Immature natural killer cell (primary cell): Measurements from ENCODE around the gene WNK1. TPM values are rescaled to one million over a fixed set of nuclear protein-coding genes. Genes with fewer than 3 reads are reported as not detected.

Source experiments
- DNase-seq, 3 donors: peaks; one replicate each; pipeline ENCODE4 v3.0.0; 2022; ENCODE audit warnings: mixed read lengths in 1 of 3
- H3K27ac Mint-ChIP-seq, 6 donors: one replicate each; pipeline ENCODE4 v1.8.0; 2020; ENCODE audit warnings: mixed read lengths in 6 of 6, mild to moderate bottlenecking in 5 of 6, inconsistent platforms in 4 of 6, moderate library complexity in 3 of 6
- H3K27me3 Mint-ChIP-seq, 3 donors: one replicate each; pipeline ENCODE4 v1.8.0; 2020 to 2021; ENCODE audit warnings: low read depth in 3 of 3, mild to moderate bottlenecking in 3 of 3, mixed read lengths in 3 of 3, moderate library complexity in 3 of 3, inconsistent platforms in 1 of 3
- H3K36me3 Mint-ChIP-seq, 3 donors: one replicate each; pipeline ENCODE4 v1.8.0; 2020; ENCODE audit warnings: mixed read lengths in 3 of 3, inconsistent platforms in 2 of 3, mild to moderate bottlenecking in 2 of 3
- H3K4me1 Mint-ChIP-seq, 2 donors: one replicate each; pipeline ENCODE4 v1.8.0; 2020; ENCODE audit warnings: inconsistent platforms in 2 of 2, mild to moderate bottlenecking in 2 of 2, mixed read lengths in 2 of 2, moderate library complexity in 1 of 2
- H3K4me3 Mint-ChIP-seq, 5 donors: one replicate each; pipeline ENCODE4 v1.8.0; 2020; ENCODE audit warnings: mild to moderate bottlenecking in 5 of 5, mixed read lengths in 5 of 5, inconsistent platforms in 3 of 5, moderate library complexity in 3 of 5
- H3K9me3 Mint-ChIP-seq, 6 donors: one replicate each; pipeline ENCODE4 v1.8.0; 2020; ENCODE audit warnings: mild to moderate bottlenecking in 6 of 6, mixed read lengths in 6 of 6, inconsistent platforms in 4 of 6, moderate library complexity in 3 of 6
- polyA plus RNA-seq, 3 donors: library from polyadenylated mRNA; unstranded; fragments of 300-500 nt; fragmentation: Illumina TruSeq; gene quantifications; one replicate each; pipeline ENCODE4 v1.2.3, GENCODE V29; 2021

WNK1 gene
- polyA plus RNA-seq, 3 donors from 2014 or later = 7.5 to 46.5 (median 8.6) TPM

DNA sequence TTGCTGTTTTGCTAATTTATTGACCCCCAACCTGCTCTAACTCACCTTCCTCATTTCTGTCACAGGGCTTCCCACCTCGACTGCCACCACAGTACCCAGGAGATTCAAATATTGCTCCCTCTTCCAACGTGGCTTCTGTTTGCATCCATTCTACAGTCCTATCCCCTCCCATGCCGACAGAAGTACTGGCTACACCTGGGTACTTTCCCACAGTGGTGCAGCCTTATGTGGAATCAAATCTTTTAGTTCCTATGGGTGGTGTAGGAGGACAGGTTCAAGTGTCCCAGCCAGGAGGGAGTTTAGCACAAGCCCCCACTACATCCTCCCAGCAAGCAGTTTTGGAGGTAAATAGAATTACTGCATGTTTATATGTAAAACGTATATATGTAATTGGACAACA is 128.3 kb downstream of the WNK1 start:
- Mint-ChIP-seq H3K4me1 (no peaks in the 10 kb centered on the region), H3K36me3 (peaks cover 31 to 52% (median 45%) of the 10 kb centered on the region in 3 donors), H3K27me3 (peaks cover 0 to 2% (median 0%) of the 10 kb centered on the region in 3 donors), H3K27ac (no peak overlapping the region), H3K4me3 (no peak overlapping the region), H3K9me3 (no peaks in the 10 kb centered on the region)
- DNase-seq = no peak

DNA sequence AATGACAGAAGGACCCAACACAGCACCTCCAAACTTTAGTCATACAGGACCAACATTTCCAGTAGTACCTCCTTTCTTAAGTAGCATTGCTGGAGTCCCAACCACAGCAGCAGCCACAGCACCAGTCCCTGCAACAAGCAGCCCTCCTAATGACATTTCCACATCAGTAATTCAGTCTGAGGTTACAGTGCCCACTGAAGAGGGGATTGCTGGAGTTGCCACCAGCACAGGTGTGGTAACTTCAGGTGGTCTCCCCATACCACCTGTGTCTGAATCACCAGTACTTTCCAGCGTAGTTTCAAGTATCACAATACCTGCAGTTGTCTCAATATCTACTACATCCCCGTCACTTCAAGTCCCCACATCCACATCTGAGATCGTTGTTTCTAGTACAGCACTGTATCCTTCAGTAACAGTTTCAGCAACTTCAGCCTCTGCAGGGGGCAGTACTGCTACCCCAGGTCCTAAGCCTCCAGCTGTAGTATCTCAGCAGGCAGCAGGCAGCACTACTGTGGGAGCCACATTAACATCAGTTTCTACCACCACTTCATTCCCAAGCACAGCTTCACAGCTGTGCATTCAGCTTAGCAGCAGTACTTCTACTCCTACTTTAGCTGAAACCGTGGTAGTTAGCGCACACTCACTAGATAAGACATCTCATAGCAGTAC is 132.5 kb downstream of the WNK1 start:
- H3K4me1 Mint-ChIP-seq = no peaks in the 10 kb centered on the region
- H3K9me3 Mint-ChIP-seq = no peaks in the 10 kb centered on the region
- H3K36me3 Mint-ChIP-seq = peaks cover 31 to 73% (median 58%) of the 10 kb centered on the region in 3 donors
- H3K27ac Mint-ChIP-seq = peak overlapping the region in 1 of 6 donors; percentile 38
- no peak overlapping the region for H3K4me3 Mint-ChIP-seq
- H3K27me3 Mint-ChIP-seq = peaks cover 0 to 4% (median 0%) of the 10 kb centered on the region in 3 donors
- no peak for DNase-seq

DNA sequence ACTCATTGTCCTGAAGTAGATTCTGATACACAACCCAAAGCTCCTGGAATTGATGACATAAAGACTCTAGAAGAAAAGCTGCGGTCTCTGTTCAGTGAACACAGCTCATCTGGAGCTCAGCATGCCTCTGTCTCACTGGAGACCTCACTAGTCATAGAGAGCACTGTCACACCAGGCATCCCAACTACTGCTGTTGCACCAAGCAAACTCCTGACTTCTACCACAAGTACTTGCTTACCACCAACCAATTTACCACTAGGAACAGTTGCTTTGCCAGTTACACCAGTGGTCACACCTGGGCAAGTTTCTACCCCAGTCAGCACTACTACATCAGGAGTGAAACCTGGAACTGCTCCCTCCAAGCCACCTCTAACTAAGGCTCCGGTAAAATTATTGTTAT is 133.3 kb downstream of the WNK1 start:
- Mint-ChIP-seq H3K27ac (peak overlapping the region in 1 of 6 donors; percentile 69), H3K27me3 (peaks cover 0 to 4% (median 0%) of the 10 kb centered on the region in 3 donors), H3K4me3 (no peak overlapping the region), H3K36me3 (peaks cover 31 to 72% (median 57%) of the 10 kb centered on the region in 3 donors), H3K4me1 (no peaks in the 10 kb centered on the region), H3K9me3 (no peaks in the 10 kb centered on the region)
- DNase-seq = no peak

GRCh38 chr12:886206-886605 is 133.8 kb downstream of the WNK1 start:
- no peaks in the 10 kb centered on the region for H3K4me1 Mint-ChIP-seq
- DNase-seq = no peak
- H3K4me3 Mint-ChIP-seq = no peak overlapping the region
- peaks cover 31 to 71% (median 59%) of the 10 kb centered on the region in 3 donors for H3K36me3 Mint-ChIP-seq
- H3K27me3 Mint-ChIP-seq = peaks cover 0 to 4% (median 0%) of the 10 kb centered on the region in 3 donors
- no peaks in the 10 kb centered on the region for H3K9me3 Mint-ChIP-seq
- peak overlapping the region in 1 of 6 donors; percentile 51 for H3K27ac Mint-ChIP-seq

- Mint-ChIP-seq H3K27ac (peak overlapping the region in 1 of 6 donors; percentile 17), H3K27me3 (peaks cover 0 to 3% (median 0%) of the 10 kb centered on the region in 3 donors), H3K9me3 (no peaks in the 10 kb centered on the region), H3K36me3 (peaks cover 5 to 43% (median 29%) of the 10 kb centered on the region in 3 donors), H3K4me1 (no peaks in the 10 kb centered on the region), H3K4me3 (no peak overlapping the region)
- no peak for DNase-seq
Observed at GRCh38 chr12:894226-894625, 141.8 kb downstream of the WNK1 start.

- Mint-ChIP-seq H3K9me3 (no peaks in the 10 kb centered on the region), H3K27me3 (peaks cover 0 to 3% (median 0%) of the 10 kb centered on the region in 3 donors), H3K4me1 (no peaks in the 10 kb centered on the region), H3K4me3 (no peak overlapping the region), H3K27ac (no peak overlapping the region), H3K36me3 (peaks cover 17 to 45% (median 23%) of the 10 kb centered on the region in 3 donors)
- no peak for DNase-seq
Observed at GRCh38 chr12:896031-896430, 143.7 kb downstream of the WNK1 start.

- Mint-ChIP-seq H3K27me3 (peaks cover 0 to 3% (median 0%) of the 10 kb centered on the region in 3 donors), H3K27ac (no peak overlapping the region), H3K36me3 (peaks cover 23 to 49% (median 23%) of the 10 kb centered on the region in 3 donors), H3K9me3 (no peaks in the 10 kb centered on the region), H3K4me1 (no peaks in the 10 kb centered on the region), H3K4me3 (no peak overlapping the region)
- no peak for DNase-seq
Observed at GRCh38 chr12:897386-897785, 145.0 kb downstream of the WNK1 start.

- Mint-ChIP-seq H3K9me3 (no peaks in the 10 kb centered on the region), H3K4me1 (peaks cover 30 to 33% of the 10 kb centered on the region in 2 donors), H3K27me3 (peaks cover 0 to 8% (median 0%) of the 10 kb centered on the region in 3 donors), H3K27ac (peak overlapping the region in 2 of 6 donors; percentile 9 to 66), H3K4me3 (no peak overlapping the region), H3K36me3 (peaks cover 20 to 48% (median 22%) of the 10 kb centered on the region in 3 donors)
- DNase-seq = no peak
Observed at GRCh38 chr12:902581-902980, 150.2 kb downstream of the WNK1 start.

- H3K36me3 Mint-ChIP-seq = peaks cover 21 to 48% (median 23%) of the 10 kb centered on the region in 3 donors
- peaks cover 0 to 8% (median 0%) of the 10 kb centered on the region in 3 donors for H3K27me3 Mint-ChIP-seq
- H3K4me3 Mint-ChIP-seq = no peak overlapping the region
- no peak for DNase-seq
- peaks cover 30 to 33% of the 10 kb centered on the region in 2 donors for H3K4me1 Mint-ChIP-seq
- no peaks in the 10 kb centered on the region for H3K9me3 Mint-ChIP-seq
- H3K27ac Mint-ChIP-seq = peak overlapping the region in 2 of 6 donors; percentile 9 to 66
Observed at GRCh38 chr12:903055-903454, 150.7 kb downstream of the WNK1 start.

- H3K27me3 Mint-ChIP-seq = peaks cover 0 to 8% (median 0%) of the 10 kb centered on the region in 3 donors
- H3K9me3 Mint-ChIP-seq = no peaks in the 10 kb centered on the region
- peaks cover 24 to 52% (median 25%) of the 10 kb centered on the region in 3 donors for H3K36me3 Mint-ChIP-seq
- DNase-seq = no peak
- peaks cover 30 to 33% of the 10 kb centered on the region in 2 donors for H3K4me1 Mint-ChIP-seq
- peak overlapping the region in 5 of 6 donors; percentile 8 to 83 (median 75) for H3K27ac Mint-ChIP-seq
- H3K4me3 Mint-ChIP-seq = no peak overlapping the region
Observed at GRCh38 chr12:904010-904414, 151.6 kb downstream of the WNK1 start.

DNA sequence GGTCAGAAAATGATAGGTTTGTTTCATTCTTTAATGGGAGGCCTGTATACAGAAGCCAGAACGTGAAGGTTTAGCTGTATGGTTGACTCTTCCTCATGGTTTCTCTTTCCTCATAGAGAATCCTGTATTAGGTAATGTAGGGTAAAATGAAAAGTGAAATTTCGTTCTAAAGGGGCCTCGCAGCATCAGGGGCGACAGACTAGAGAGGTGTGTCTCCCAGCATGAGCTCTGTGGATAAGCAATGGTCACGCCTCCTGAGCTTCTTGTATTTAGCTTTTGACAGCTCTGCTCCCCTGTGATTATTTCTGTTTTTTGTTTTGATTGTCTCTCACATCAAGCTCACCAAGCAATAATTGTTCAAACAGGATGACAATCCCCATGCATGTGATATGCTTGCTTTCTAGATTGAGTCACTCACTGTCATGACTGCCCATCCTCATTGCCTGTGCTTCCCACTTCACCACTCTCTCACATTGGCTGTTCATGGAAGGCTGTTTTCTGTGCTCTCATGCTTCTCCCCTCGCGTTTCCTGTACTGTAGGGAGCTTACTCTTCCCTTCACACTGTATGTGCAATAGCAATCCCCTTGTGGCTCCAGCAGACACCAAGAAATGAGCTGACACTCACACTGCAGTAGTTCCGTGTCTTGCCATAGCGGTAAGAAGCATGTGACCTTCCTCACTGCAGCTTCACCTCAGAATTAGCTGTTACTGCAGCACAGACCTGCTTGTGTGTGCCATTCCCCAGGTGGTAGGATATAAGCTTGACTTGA is 153.1 kb downstream of the WNK1 start:
- Mint-ChIP-seq H3K27me3 (peaks cover 0 to 12% (median 0%) of the 10 kb centered on the region in 3 donors), H3K4me3 (peak overlapping the region; percentile 25 to 78 (median 53)), H3K4me1 (peaks cover 30 to 33% of the 10 kb centered on the region in 2 donors), H3K27ac (peak overlapping the region; percentile 47 to 86 (median 70)), H3K36me3 (peaks cover 19 to 60% (median 26%) of the 10 kb centered on the region in 3 donors), H3K9me3 (no peaks in the 10 kb centered on the region)
- DNase-seq = peak; percentile 16 to 19 (median 17)

DNA sequence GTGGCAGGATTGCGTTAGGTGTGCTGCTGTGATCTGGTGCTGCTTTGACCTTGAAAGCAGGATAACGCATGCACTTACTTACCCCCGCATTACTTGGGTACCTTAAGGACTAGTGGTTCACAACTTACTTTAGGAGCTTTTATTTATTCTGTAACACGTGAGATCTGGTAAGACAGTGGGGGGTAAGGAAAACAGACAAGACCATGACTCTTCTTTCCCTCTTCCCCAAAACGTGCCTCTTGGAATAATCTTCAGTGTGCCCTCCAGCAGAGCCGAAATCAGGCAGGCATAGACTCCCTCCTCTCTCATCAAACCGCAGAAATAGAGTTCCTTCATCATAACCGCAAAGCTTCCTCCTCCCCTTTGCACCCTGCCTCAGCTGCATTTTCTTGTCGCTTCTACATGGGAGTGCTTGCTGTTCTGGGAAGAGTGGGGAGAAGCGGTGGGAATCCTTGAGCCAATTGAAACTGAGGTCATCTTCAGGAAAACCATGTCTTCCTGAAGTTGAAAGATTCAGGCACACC is 153.7 kb downstream of the WNK1 start:
- Mint-ChIP-seq H3K4me1 (peaks cover 30 to 33% of the 10 kb centered on the region in 2 donors), H3K27ac (peak overlapping the region; percentile 40 to 86 (median 70)), H3K36me3 (peaks cover 12 to 56% (median 26%) of the 10 kb centered on the region in 3 donors), H3K27me3 (peaks cover 0 to 12% (median 0%) of the 10 kb centered on the region in 3 donors), H3K9me3 (no peaks in the 10 kb centered on the region), H3K4me3 (peak overlapping the region; percentile 25 to 78 (median 53))
- DNase-seq = no peak

DNA sequence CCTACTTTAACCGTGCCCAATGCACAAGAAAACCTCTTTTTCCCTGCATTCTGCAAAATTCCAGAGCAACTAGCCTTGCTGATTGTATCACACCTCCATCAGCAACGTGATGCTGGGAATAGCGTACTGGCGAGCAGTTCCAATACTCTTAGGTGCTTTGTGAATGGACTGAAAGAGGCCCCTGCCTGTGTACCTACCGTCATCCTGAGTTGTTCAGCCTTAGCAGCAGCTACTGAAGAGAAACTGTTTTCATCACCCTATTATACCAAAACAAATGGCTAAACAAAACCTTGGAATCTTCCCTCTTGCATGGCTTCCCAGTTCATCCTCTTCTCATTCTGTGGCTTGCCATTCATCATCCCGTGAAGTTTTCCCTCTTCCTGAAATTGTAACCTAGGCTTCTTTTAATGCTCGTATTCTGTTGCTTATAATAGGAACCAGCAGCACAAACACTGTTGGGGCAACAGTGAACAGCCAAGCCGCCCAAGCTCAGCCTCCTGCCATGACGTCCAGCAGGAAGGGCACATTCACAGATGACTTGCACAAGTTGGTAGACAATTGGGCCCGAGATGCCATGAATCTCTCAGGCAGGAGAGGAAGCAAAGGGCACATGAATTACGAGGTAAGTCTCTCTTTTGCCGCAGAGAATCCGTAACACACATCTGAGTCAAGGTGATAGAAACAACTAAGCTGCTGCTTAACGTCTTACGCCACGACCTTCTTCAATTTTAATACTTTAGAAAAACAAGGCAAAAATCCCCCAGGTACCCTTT is 155.2 kb downstream of the WNK1 start:
- no peak for DNase-seq
- Mint-ChIP-seq H3K36me3 (peaks cover 6 to 48% (median 22%) of the 10 kb centered on the region in 3 donors), H3K27ac (peak overlapping the region; percentile 6 to 68 (median 47)), H3K9me3 (no peaks in the 10 kb centered on the region), H3K4me3 (no peak overlapping the region), H3K27me3 (peaks cover 0 to 12% (median 0%) of the 10 kb centered on the region in 3 donors), H3K4me1 (peaks cover 30 to 33% of the 10 kb centered on the region in 2 donors)
